GM12874 (cell line): Measurements from ENCODE around the gene MB21D2.

ENCODE experiments used
- TF ChIP-seq, protein P1 (sequence below): IDR thresholded peaks from 2 replicates; pipeline ENCODE4 v1.5.1; 2011; ENCODE audit warnings: low read depth, mild to moderate bottlenecking, control low read depth, low read length, moderate library complexity; ENCODE audit not compliant: insufficient read depth

The MB21D2 gene

DNA sequence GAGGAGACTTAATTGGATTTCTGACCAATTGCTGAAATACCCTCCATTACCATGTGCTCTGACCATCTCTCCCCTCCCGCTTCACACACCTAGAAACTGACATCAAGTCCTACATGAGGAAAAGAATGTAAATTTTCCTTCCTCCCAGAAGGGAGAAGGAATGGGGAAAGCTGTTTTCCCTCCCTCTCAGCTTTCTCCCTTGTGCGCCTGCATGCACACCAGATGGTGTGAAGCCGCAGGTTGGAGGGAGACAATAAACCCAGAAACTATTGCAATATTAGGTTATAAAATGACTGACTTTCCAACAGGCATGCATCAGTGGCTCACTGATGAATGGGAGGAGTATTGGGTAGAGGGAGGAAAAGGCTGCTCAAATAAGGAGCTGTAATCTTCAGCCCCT lies 50.9 kb downstream of the MB21D2 start:
- TF ChIP-seq, protein P1, sequence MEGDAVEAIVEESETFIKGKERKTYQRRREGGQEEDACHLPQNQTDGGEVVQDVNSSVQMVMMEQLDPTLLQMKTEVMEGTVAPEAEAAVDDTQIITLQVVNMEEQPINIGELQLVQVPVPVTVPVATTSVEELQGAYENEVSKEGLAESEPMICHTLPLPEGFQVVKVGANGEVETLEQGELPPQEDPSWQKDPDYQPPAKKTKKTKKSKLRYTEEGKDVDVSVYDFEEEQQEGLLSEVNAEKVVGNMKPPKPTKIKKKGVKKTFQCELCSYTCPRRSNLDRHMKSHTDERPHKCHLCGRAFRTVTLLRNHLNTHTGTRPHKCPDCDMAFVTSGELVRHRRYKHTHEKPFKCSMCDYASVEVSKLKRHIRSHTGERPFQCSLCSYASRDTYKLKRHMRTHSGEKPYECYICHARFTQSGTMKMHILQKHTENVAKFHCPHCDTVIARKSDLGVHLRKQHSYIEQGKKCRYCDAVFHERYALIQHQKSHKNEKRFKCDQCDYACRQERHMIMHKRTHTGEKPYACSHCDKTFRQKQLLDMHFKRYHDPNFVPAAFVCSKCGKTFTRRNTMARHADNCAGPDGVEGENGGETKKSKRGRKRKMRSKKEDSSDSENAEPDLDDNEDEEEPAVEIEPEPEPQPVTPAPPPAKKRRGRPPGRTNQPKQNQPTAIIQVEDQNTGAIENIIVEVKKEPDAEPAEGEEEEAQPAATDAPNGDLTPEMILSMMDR = no peak

DNA sequence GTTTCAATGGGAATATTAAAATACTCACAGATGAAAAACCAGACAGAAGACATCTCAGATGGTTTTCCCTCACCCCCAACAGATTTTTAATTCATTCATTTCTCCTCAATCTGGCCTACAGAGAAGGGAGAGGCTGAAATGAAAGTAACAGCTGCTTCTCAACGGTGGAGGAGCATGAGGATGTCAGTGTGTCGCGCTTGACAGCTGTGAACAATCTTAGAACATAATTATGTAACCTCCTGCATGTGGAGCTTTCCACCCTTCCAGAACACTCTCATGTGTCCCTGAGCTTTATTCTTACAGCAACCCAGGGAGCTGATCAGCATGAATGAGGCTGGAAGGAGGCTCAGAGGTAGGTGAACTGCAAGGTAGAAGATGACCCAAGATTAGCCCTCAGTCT lies 52.7 kb downstream of the MB21D2 start:
- TF ChIP-seq, protein P1 = no peak

DNA sequence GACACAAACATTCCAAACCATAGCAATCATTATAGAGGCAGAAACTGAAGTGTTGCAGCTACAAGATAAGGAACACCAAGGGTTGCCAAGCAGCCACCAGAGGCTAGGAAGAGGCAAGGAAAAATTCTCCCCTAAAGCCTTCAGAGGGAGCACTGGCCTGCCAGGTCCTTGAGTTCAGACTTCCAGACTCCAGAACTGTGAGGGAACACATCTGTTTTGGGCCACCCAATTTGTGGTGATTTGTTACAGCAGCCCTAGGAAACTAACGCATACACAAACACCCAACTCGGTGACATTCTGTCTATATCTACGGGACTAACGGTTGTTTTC lies 54.6 kb downstream of the MB21D2 start:
- TF ChIP-seq, protein P1 = no peak

DNA sequence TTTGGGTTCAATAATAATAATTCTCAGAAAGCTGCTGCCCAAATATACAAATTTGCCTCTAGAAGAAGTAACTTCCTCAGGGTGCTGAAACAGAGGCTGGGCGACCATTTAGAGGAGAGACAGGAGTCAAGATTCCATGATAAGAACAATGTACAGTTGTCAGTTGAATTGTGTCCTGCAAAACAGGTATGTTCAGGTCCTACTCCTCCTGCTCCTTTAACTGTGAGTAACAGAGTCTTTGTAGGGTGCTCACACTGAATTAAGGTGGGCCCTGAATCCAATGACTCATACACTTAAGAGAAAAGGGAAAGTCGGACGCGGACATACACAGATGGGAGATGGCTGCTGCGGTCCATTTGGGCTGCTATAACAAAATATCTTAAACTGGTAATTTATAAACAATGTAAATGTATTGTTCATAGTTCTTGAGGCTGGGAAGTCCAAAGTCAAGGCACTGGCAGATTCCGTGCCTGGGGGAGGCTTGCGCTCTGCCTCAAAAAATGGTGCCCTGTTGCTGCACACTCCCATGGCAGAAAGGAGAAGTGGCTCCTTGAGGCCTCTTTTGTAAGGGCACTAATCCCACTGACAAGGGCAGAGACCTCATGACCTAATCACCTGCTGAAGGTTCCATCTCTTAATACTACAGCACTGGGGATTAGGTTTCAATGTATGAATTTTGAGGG lies 55.1 kb downstream of the MB21D2 start:
- TF ChIP-seq, protein P1 = no peak

DNA sequence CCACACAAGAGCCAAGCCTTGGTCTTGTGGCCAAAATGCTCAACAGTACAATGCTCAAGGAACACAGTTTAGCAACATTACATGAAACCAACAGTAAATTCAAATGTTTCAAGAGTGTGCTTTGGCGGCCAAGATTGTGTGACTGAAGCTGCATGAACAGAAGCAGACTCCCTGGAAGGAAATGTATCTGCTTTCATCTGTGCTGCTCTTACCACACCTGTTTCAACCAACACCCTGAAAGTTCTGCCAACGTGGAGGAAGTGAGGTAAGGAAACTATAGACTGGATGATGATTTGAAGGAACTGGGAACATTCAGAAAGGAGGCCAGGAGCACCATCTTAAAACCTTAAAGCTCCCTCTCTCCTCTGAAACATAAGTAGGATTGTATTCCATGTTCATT lies 55.7 kb downstream of the MB21D2 start:
- TF ChIP-seq, protein P1 = no peak

DNA sequence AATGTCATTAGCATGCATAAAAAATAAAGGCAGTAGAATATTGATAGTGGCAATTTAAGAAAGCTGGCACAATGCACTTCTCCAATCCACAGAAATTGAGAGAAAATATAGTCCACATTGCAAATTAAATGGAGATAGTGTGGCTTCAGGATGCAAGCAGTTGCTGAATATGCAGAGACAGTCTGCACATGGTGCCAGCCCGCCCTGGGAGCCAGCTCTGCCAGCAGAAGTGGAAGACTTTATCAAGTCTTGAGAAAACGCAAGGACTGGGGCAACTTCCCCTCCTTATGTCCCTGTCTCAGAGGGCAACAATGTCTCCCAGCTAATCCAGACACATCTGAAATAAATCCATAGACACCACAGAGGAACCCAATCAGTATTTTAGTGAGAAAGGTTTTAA lies 57.2 kb downstream of the MB21D2 start:
- TF ChIP-seq, protein P1 = no peak

DNA sequence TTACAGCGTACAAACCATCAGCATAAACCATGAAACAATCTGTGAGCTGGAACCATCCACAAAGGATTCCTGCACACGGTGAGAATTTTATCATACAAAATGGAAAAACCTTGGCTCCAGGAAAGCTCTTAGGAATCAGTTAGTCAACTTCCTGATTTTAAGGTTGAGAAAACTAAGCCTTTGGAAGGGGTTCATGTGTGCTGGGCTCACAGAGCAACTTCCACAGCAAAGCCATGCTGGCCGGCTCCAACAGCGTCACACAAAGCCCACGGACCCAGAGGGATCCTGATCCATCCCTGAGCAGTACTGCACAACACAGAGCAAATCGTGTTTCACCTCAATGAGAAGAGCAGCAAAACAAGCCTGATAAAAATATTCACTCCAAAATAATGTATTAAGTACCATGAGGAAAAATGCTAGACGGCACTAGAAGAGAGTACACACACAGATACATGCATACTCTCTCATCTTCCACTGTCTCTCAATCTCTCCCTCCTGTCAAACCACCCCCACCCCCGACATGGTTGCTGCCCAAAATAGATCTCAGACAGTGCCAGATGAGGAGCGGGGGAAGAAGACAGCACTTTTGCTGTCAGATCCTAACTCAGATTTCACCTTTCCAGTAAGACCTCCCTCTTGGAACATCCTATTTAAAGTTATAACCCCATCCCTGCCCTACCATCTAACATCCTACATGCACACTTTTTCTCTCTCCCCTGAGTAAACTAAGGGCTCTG lies 58.6 kb downstream of the MB21D2 start:
- TF ChIP-seq, protein P1 = no peak
